Activated CD4-positive, alpha-beta T cell treated with anti-CD3 and anti-CD28 coated beads, Interleukin-2, Interleukin-4, amounts not matched to agents 100 ng/mL and 50 ng/mL, durations not matched to agents 16 hours and 8 hours (primary cell): ENCODE data around the gene ATP5PD.
"Not testable (repeated sequence)": the region's sequence is repeated elsewhere in the genome, so short reads cannot be mapped to it uniquely, and the experiment has no call there.

ENCODE experiments used
- DNase-seq: peaks from one replicate; pipeline ENCODE4 v3.0.0-alpha.2; 2020; ENCODE audit warnings: low spot score

Gene ATP5PD

GRCh38 chr17:75051941-75052340 lies 5.2 kb upstream of the ATP5PD start:
- DNase-seq: no peak

- no peak for DNase-seq
Observed at GRCh38 chr17:75049706-75050105, 2.9 kb upstream of the ATP5PD start.

GRCh38 chr17:75049057-75049456 lies 2.3 kb upstream of the ATP5PD start:
- DNase-seq: no peak

- DNase-seq: no peak
Observed at GRCh38 chr17:75048249-75048878, 1.6 kb upstream of the ATP5PD start.

- DNase-seq: no peak
Observed at GRCh38 chr17:75047398-75048098, 779 bp upstream of the ATP5PD start.

- not testable (repeated sequence) for DNase-seq
Observed at GRCh38 chr17:75045946-75046406, 793 bp downstream of the ATP5PD start.

GRCh38 chr17:75044716-75045115 lies 2.1 kb downstream of the ATP5PD start:
- DNase-seq: no peak

GRCh38 chr17:75043789-75044188 lies 3.0 kb downstream of the ATP5PD start:
- DNase-seq: not testable (repeated sequence)

GRCh38 chr17:75041656-75042280 lies 5.0 kb downstream of the ATP5PD start:
- DNase-seq: no peak

- DNase-seq: no peak
Observed at GRCh38 chr17:75039238-75039637, 7.5 kb downstream of the ATP5PD start.

- peak; percentile 68 for DNase-seq
Observed at GRCh38 chr17:75036643-75037268, 10.0 kb downstream of the ATP5PD start.

- DNase-seq: peak; percentile 97
Observed at GRCh38 chr17:75034236-75034908, 12.4 kb downstream of the ATP5PD start.

GRCh38 chr17:75033346-75034235 lies 13.2 kb downstream of the ATP5PD start:
- DNase-seq: peak; percentile 96

GRCh38 chr17:75032720-75033280 lies 14.0 kb downstream of the ATP5PD start:
- no peak for DNase-seq

GRCh38 chr17:75031972-75032719 lies 14.6 kb downstream of the ATP5PD start:
- DNase-seq: peak; percentile 44

- no peak for DNase-seq
Observed at GRCh38 chr17:75030161-75030560, 16.6 kb downstream of the ATP5PD start.

- not testable (repeated sequence) for DNase-seq
Observed at GRCh38 chr17:75026650-75027049, 20.1 kb downstream of the ATP5PD start.

- not testable (repeated sequence) for DNase-seq
Observed at GRCh38 chr17:75025398-75025734, 21.4 kb downstream of the ATP5PD start.

GRCh38 chr17:75024686-75025397 lies 21.9 kb downstream of the ATP5PD start:
- no peak for DNase-seq
